Stimulated activated naive B cell treated with anti-CD40 and anti-IgM and Interleukin-4, amounts not matched to agents 10 μg/mL and 1 μg/mL and 100 μg/mL, for 72 hours (primary cell): ENCODE data around the gene RAB31.

ENCODE experiments used
- ATAC-seq, 2 donors: fragments of 150-1000 bp; cut with Tn5 transposase; replicated peaks; 2 replicates each; pipeline ENCODE4 v1.10.0; 2021; ENCODE audit warnings: moderate library complexity in 1 of 2
- DNase-seq: peaks from one replicate; pipeline ENCODE4 v3.0.0; 2021
- H3K27ac Mint-ChIP-seq: one replicate; pipeline ENCODE4 v1.8.0; 2022; ENCODE audit warnings: mild to moderate bottlenecking, mixed read lengths
- H3K27me3 Mint-ChIP-seq, 2 donors: one replicate each; pipeline ENCODE4 v1.8.0; 2022; ENCODE audit warnings: mixed read lengths in 2 of 2
- H3K36me3 Mint-ChIP-seq, 2 donors: one replicate each; pipeline ENCODE4 v1.8.0; 2022; ENCODE audit warnings: mixed read lengths in 2 of 2, mild to moderate bottlenecking in 1 of 2
- H3K4me1 Mint-ChIP-seq, 2 donors: one replicate each; pipeline ENCODE4 v1.8.0; 2022; ENCODE audit warnings: mixed read lengths in 2 of 2, mild to moderate bottlenecking in 1 of 2
- H3K4me3 Mint-ChIP-seq, 2 donors: one replicate each; pipeline ENCODE4 v1.8.0; 2022; ENCODE audit warnings: mild to moderate bottlenecking in 2 of 2, mixed read lengths in 2 of 2, moderate library complexity in 1 of 2
- H3K9me3 Mint-ChIP-seq, 2 donors: one replicate each; pipeline ENCODE4 v1.8.0; 2022; ENCODE audit warnings: mixed read lengths in 2 of 2, mild to moderate bottlenecking in 1 of 2

Gene RAB31

DNA sequence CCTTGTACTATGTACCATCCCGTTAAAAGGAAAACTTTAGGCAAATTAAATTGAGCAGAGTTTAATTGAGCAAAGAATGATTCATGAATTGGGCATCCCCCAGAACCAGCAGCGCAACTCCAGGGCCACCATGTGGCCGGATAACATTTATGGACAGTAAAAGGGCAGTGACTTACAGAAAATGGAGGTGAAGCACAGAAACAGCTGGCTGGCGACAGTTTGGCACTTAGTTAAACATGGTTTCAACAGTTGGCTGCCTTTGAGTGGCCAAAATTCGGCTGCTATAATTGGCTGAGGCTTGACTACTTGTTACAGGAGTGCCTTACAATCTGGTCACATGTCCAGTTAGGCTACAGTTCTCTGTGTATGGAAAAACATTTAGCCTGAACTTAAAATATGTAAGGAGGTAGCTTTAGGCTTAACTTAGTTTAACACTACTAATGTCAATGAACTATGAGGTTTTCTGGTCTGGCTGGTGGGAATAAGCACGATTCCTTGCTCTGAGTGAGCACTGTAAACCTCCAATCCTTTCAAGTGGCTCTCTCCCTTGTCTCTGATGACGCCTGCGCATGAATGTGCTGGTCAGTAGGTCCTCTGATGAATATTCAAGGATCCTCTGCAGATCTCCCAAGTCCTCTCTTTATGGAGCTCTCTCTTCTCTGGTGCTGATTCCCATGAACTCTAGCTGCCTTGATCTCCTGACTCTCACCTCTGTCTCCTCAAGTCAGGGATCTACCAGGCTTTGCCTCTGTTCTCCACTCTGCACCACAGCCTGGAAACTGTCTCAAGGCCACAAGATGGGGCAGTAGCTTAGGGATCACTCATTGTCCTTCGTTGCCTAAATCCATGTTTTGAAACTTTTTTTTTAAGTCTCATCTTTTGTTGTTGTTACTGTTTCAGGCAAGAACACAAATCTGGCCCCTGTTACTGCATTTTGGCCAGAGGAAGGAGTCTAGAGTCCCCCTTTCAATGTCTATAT lies 24.4 kb upstream of the RAB31 start:
- H3K4me1 Mint-ChIP-seq, result peaks cover 6 to 12% of the 10 kb centered on the region in 2 donors
- no peak overlapping the region for H3K27ac Mint-ChIP-seq
- peaks cover 12 to 15% of the 10 kb centered on the region in 2 donors for H3K27me3 Mint-ChIP-seq
- DNase-seq (no peak), ATAC-seq (no peak)
- H3K4me3 Mint-ChIP-seq, result no peak overlapping the region
- H3K36me3 Mint-ChIP-seq, result no peaks in the 10 kb centered on the region
- no peaks in the 10 kb centered on the region for H3K9me3 Mint-ChIP-seq

GRCh38 chr18:9684881-9685614 lies 23.1 kb upstream of the RAB31 start:
- Mint-ChIP-seq H3K4me3 (no peak overlapping the region), H3K27ac (no peak overlapping the region), H3K36me3 (peaks cover 0 to 1% of the 10 kb centered on the region in 2 donors), H3K27me3 (peaks cover 12 to 15% of the 10 kb centered on the region in 2 donors), H3K4me1 (peaks cover 6 to 12% of the 10 kb centered on the region in 2 donors), H3K9me3 (no peaks in the 10 kb centered on the region)
- ATAC-seq, result no peak
- DNase-seq, result no peak

DNA sequence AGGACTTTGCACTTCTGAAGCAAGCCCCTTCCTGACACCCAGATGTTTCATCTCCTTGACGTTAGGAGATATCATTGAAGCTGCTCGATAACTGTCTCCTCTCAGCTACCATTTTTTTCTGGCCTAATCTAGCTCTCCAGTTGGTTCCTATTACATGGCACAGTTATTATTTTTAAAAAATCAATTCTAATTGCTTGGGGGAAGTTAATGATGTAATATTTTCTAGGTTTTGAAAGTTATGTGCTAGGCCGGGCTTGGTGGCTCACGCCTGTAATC lies 22.5 kb upstream of the RAB31 start:
- no peak overlapping the region for H3K4me3 Mint-ChIP-seq
- H3K36me3 Mint-ChIP-seq, result peaks cover 0 to 1% of the 10 kb centered on the region in 2 donors
- no peak for DNase-seq
- no peak overlapping the region for H3K27ac Mint-ChIP-seq
- ATAC-seq, result no peak
- H3K27me3 Mint-ChIP-seq, result peaks cover 12 to 15% of the 10 kb centered on the region in 2 donors
- H3K9me3 Mint-ChIP-seq, result no peaks in the 10 kb centered on the region
- peaks cover 6 to 15% of the 10 kb centered on the region in 2 donors for H3K4me1 Mint-ChIP-seq

DNA sequence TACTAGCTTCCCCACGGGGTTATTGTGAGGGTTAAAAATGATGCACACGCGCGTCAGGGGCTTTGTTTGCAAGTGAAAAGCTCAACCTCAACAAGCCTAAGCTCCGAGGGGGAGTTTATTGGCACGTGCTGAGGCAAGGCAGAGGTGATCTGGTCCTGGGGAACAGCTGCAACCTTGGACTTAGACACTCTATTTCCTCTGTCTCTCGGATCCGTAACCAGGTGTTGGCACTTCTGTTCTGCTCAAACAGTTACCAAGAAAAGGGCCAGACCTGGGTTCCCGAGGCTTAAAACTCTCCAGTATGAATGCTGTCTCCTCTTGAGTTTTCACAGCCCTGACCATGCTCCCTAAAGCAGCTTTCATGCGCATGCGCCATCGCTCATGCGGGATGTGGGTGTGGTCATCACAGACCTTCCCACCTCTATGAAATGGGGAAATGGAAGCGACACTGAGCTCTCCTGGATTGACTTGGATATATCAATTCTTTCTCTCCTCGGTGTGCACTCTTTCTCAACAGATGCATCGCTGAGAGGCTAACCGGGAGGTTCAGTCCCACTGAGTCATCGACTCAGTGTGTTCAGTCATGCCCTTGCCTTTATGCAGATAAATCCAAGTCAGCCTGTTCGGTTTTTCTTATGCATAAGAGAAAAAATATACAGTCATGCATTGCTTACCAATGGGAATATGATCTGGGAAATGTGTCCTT lies 19.9 kb upstream of the RAB31 start:
- H3K36me3 Mint-ChIP-seq, result peaks cover 0 to 1% of the 10 kb centered on the region in 2 donors
- DNase-seq (no peak), ATAC-seq (no peak)
- H3K27ac Mint-ChIP-seq, result no peak overlapping the region
- peaks cover 12 to 15% of the 10 kb centered on the region in 2 donors for H3K27me3 Mint-ChIP-seq
- H3K4me1 Mint-ChIP-seq, result peaks cover 6 to 28% of the 10 kb centered on the region in 2 donors
- no peaks in the 10 kb centered on the region for H3K9me3 Mint-ChIP-seq
- no peak overlapping the region for H3K4me3 Mint-ChIP-seq

GRCh38 chr18:9689253-9689652 lies 18.8 kb upstream of the RAB31 start:
- ATAC-seq, result no peak
- Mint-ChIP-seq H3K4me1 (peaks cover 6 to 28% of the 10 kb centered on the region in 2 donors), H3K9me3 (no peaks in the 10 kb centered on the region), H3K36me3 (peaks cover 0 to 1% of the 10 kb centered on the region in 2 donors), H3K27me3 (peaks cover 10 to 12% of the 10 kb centered on the region in 2 donors), H3K4me3 (no peak overlapping the region), H3K27ac (no peak overlapping the region)
- DNase-seq, result no peak

DNA sequence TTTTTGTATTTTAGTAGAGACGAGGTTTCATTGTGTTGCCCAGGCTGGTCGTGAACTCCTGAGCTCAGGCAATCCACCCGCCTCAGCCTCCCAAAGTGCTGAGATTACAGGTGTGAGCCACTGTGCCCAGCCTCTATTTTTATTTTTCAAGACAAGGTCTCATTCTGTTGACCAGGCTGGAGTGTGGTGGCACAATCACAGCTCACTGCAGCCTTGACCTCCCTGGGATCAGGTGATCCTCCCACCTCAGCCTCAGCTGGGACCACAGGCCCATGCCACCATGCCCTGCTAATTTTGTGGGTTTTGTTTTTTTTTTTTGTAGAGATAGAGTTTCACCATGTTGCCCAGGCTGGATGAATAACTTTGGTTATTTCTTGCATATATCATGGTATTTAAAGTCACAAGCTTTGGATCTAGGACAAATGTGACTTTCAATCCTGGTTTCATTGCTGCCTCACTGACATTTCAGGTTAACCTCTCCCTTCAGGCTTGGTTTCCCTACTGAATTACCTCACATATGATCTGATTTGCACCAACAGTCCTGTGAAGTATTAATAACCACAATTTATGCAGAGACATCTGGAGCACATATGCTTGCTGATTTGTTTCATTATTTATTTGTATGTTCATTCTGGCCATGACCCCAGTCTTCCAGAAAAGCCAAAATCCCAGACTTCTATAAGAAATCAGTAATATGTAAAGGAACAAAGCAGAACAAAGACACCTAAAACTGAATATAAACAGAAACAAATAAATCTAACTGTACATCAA lies 17.5 kb upstream of the RAB31 start:
- Mint-ChIP-seq H3K27ac (peak overlapping the region; percentile 14), H3K4me1 (peaks cover 0 to 16% of the 10 kb centered on the region in 2 donors), H3K9me3 (no peaks in the 10 kb centered on the region), H3K36me3 (peaks cover 0 to 1% of the 10 kb centered on the region in 2 donors), H3K27me3 (peaks cover 5% of the 10 kb centered on the region in 2 donors), H3K4me3 (no peak overlapping the region)
- DNase-seq (no peak), ATAC-seq (peak; percentile 69 to 73)

DNA sequence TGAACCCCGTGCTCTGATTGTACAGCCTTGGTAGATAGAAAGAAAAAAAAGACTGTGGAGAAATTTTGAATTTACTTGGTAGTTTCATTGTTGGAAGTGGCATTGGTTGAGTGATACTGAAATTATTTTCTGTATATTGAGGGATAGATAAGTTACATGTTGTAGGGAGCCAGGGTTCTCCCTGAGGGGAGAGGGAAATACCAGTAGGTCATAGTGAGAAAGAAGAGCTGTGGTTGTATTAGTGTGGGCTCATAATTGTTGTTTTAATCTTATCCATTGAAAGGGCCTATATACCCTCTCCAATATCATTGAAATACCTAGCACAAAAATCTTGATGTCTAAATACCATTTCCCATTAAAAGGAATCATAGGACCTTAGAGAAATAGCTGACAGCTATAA lies 16.9 kb upstream of the RAB31 start:
- no peak overlapping the region for H3K4me3 Mint-ChIP-seq
- H3K27ac Mint-ChIP-seq, result no peak overlapping the region
- H3K9me3 Mint-ChIP-seq, result no peaks in the 10 kb centered on the region
- H3K4me1 Mint-ChIP-seq, result peaks cover under 1 to 16% of the 10 kb centered on the region in 2 donors
- ATAC-seq, result peak; percentile 71 to 82
- DNase-seq, result no peak
- peaks cover 5% of the 10 kb centered on the region in 2 donors for H3K27me3 Mint-ChIP-seq
- peaks cover 0 to 1% of the 10 kb centered on the region in 2 donors for H3K36me3 Mint-ChIP-seq

GRCh38 chr18:9694174-9694573 lies 13.9 kb upstream of the RAB31 start:
- DNase-seq (no peak), ATAC-seq (no peak)
- peaks cover 1 to 16% of the 10 kb centered on the region in 2 donors for H3K4me1 Mint-ChIP-seq
- no peaks in the 10 kb centered on the region for H3K9me3 Mint-ChIP-seq
- no peak overlapping the region for H3K4me3 Mint-ChIP-seq
- H3K27ac Mint-ChIP-seq, result no peak overlapping the region
- H3K27me3 Mint-ChIP-seq, result peaks cover 0 to 6% of the 10 kb centered on the region in 2 donors
- H3K36me3 Mint-ChIP-seq, result peaks cover 0 to 1% of the 10 kb centered on the region in 2 donors

DNA sequence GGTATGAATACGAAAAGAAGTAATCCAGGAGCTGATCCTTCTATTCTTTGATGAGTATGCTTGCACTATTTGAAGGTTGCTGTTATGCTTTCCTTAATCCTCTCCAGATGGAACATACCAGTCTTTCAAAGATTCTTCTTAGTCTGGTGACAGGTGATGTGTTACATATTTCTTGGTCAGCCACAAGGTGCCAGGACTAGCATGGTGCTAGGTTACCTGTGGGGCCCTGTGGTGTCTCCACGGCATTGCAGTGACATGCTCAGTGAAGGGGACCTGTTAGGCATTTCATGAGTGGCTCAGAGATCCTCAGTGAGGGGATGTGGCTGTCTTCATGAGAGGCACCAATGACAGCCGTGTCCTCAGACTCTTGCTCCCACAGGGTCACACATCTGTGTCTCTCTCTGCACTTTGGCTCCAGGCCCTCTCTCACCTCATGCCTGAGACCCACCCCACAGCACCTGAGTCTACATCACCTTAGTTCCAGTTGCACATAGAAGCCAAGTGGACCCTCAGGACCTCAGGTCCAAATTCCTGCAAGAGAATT lies 13.1 kb upstream of the RAB31 start:
- Mint-ChIP-seq H3K27me3 (peaks cover 0 to 6% of the 10 kb centered on the region in 2 donors), H3K4me3 (no peak overlapping the region)
- ATAC-seq, result peak in 1 of 2 donors; percentile 36

GRCh38 chr18:9695605-9696004 lies 12.5 kb upstream of the RAB31 start:
- DNase-seq (no peak), ATAC-seq (no peak)
- Mint-ChIP-seq H3K9me3 (no peaks in the 10 kb centered on the region), H3K4me1 (peaks cover 1 to 12% of the 10 kb centered on the region in 2 donors), H3K27me3 (peaks cover 0 to 6% of the 10 kb centered on the region in 2 donors), H3K27ac (no peak overlapping the region), H3K36me3 (no peaks in the 10 kb centered on the region), H3K4me3 (no peak overlapping the region)

More for the DNA sequence above, 13.1 kb upstream of the RAB31 start:
- Mint-ChIP-seq H3K9me3 (no peaks in the 10 kb centered on the region), H3K36me3 (no peaks in the 10 kb centered on the region), H3K4me1 (peaks cover 1 to 16% of the 10 kb centered on the region in 2 donors), H3K27ac (no peak overlapping the region)
- no peak for DNase-seq

DNA sequence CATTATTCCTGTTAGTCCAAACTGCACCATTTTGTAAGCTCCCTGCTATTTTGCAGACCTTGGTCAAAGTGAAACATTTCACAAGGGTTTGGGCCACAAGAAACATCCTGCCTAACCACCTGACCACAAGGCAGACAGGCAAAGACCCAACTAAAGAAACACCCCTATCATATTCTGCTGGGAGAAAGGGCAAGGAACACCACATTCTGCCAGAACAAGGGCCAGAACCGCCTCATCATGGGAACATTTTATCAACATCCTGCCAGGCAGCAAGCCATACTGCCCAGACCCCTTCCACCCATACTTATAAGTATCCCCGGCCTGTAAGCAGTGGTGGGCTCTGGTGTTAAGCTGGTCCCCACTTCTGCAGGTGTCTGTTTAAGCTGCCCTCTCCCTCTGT lies 12.0 kb upstream of the RAB31 start:
- peaks cover 0 to 6% of the 10 kb centered on the region in 2 donors for H3K27me3 Mint-ChIP-seq
- H3K36me3 Mint-ChIP-seq, result no peaks in the 10 kb centered on the region

GRCh38 chr18:9696701-9697100 lies 11.4 kb upstream of the RAB31 start:
- Mint-ChIP-seq H3K4me3 (no peak overlapping the region), H3K27me3 (peaks cover 0 to 6% of the 10 kb centered on the region in 2 donors), H3K36me3 (no peaks in the 10 kb centered on the region), H3K27ac (no peak overlapping the region), H3K4me1 (peaks cover 6% of the 10 kb centered on the region in 2 donors), H3K9me3 (no peaks in the 10 kb centered on the region)
- DNase-seq, result no peak
- ATAC-seq, result no peak

More for the DNA sequence above, 12.0 kb upstream of the RAB31 start:
- Mint-ChIP-seq H3K4me3 (no peak overlapping the region), H3K9me3 (no peaks in the 10 kb centered on the region), H3K4me1 (peaks cover 1 to 7% of the 10 kb centered on the region in 2 donors), H3K27ac (no peak overlapping the region)
- ATAC-seq (no peak), DNase-seq (no peak)

DNA sequence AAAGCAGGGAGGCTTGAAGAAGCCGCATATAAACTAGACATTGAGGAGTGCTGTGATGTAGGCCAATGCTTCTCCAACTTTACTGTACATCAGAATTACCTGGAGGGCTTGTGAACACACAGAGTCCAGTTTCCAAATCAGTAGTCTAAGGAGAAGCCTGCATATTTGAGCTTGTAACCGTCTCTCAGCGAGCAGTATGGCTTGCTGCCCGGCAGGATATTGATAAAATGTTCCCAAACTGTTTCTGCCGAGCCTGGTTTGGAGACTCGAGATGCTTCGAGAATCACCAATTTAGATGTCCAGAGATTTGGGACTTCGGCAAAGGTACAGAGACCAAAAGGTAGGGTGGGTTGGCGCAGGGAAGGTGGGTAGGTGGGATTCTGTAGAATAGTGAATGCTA lies 11.0 kb upstream of the RAB31 start:
- Mint-ChIP-seq H3K27ac (no peak overlapping the region), H3K4me3 (no peak overlapping the region)

More for the DNA sequence above, 11.0 kb upstream of the RAB31 start:
- Mint-ChIP-seq H3K36me3 (no peaks in the 10 kb centered on the region), H3K27me3 (peaks cover 0 to 6% of the 10 kb centered on the region in 2 donors), H3K4me1 (peaks cover 9 to 10% of the 10 kb centered on the region in 2 donors), H3K9me3 (no peaks in the 10 kb centered on the region)
- DNase-seq, result no peak
- ATAC-seq, result no peak
